Measurements from ENCODE around the gene UGT2B17.
"Not testable (repeated sequence)": the region's sequence is repeated elsewhere in the genome, so short reads cannot be mapped to it uniquely, and the experiment has no call there.

The UGT2B17 gene

DNA sequence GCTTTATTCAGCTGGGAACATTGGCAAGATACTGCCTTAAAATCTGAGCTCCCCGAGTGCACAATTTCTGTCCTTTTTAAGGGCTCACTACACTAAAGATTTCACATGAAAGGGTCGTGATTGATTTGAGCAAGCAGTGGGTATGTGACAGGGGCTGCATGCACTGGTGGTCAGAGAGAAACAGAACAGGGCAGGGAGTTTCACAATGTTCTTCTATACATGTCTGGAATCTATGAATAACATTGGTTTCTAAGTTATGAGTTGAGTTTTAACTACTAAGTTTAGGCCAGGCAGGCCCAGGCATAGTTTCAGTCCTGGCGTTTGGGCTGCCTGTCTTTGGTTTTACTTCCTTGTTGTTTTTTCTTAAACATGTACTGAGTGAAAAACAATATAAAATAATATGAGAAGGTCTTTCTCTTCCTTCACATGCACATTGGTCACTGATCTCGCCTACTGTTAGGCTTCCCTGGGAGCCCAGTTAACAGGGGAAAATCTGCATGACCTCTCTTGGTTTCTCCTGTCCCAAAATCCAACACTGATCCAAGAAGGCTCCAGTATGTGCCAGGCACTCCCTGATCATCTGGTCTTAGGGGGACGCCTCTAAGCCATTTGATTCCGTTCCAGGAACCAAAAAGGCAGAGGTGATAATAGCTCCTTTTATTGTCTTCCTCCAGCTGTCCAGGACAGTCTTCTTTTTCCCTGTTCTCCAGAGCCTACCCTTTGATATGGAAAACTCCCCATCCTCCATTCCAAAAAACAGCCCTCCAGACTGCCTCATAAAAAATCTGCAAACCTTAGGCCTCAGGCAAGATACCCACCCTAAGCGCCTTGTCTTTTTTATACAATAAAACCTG lies at the start of gene UGT2B17:
TSS of gene UGT2B17 (minus strand) at position 51 of the 854 bp plus-strand sequence. CDS start 7,838 bp downstream, outside the sequence.
- DNase-seq, result no peak

DNA sequence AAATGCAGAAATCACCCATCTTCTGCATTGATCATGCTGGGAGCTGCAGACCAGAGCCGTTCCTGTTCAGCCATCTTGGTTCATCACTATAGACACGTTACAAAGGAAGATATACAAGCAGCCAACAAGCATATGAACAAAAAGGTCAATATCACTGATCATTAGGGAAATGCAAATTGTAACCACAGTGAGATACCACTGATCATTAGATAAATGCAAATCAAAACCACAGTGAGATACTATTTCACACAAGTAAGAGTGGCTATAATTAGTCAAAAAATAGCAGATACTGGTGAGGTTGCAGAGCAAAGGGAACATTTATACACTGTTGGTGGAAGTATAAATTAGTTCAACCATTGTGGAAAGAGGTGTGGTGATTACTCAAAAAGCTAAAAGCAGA lies 46.6 kb upstream of the UGT2B17 start:
- not testable (repeated sequence) for DNase-seq

DNA sequence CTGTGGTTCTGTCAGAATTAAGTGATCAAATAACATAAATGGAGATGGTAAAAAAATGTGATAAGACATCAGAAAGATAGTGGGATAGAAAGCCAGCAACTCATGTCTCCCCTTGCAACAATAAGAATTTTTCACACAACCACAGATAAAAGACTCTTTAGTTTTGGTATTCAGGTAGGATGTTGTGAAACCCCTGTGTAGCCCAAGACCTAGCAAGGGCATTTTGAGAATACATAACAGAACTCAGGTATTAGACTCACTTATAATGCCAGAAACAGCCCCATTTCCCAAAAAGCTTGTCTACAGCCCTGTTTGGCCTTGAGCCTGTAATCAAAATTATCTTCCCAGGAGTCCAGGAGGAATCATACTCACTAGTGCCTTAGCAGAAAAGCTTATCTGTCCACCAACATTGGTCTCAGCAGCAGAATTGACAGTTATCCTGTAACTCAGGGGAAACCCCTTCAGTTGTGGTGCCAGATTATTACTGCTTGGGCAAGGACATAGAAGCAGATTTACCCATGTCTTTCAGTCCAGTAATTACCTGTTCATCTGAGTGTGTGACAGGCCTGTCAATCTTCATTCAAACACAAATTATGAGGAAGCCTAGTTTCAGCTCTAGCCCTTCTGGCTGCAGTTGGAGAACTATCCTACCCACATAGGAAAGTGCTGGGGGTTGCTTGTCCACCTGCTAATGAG lies 41.0 kb upstream of the UGT2B17 start:
- no peak for DNase-seq

DNA sequence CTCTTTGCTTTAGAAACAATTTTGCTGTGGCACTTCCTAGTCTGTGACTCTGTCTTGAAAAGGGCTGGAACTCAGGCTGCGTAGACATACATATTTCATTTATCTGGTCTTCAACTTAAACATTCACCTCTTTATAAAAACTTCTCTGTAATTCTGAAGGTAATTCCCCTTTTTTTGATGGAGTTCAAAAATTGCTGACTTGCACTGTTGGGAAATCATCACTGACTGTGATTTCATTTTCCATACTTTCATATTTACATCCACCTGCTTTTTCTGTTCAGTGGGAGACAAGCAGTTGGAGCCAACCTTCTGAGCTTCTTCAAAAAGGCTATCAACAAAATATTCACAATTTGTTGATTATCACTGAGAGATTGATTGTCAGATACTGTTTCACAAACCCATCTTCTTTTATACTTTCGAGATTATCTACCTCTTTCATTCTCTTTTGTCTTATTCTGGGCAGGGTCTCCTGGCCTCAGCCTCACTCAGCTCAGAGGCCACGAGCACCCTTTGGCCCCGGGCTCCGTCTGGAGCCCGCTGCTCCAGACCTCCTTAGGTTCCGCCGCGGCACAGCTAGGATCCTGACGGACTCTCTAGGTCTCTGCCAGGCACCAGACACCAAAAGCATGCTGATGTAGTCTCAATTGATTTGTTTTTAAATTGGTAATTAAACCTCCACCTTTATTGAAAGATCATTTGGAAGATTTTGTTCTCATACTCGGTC lies 39.7 kb upstream of the UGT2B17 start:
- DNase-seq, result no peak

DNA sequence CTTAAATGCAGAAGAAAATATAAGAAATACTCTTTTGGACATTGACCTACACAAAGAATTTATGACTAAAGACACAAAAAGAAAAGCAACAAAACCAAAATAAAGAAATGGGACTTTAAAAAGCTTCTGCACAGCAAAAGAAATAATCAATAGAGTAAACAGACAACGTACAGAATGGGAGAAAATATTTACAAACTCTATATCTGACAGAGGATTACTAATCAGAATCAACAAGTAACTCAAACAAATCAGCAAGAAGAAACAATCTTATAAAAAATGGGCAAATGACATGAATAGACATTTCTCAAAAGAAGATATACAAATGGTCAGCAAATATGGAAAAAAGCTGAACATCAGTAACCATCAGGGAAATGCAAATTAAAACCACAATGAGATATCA lies 37.6 kb upstream of the UGT2B17 start:
- DNase-seq, result no peak

DNA sequence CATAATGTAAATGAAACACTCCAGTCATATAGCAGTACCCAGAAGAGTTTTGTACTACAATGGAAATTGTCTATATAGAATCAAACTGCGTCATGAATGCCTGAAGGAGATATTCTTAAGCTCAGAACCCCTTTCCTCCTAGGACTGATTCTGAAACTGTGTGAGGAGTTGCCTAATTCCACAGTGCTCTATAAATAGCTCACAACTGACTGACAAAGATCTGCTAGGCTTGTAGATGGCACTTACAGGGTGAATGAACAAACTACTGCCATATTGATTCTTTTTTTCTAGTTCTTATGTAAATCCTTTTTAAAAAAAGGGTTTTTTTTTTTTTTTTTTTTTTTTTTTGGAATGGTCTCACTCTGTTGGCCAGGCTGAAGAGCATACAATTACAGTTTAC lies 30.1 kb upstream of the UGT2B17 start:
- DNase-seq, result no peak

DNA sequence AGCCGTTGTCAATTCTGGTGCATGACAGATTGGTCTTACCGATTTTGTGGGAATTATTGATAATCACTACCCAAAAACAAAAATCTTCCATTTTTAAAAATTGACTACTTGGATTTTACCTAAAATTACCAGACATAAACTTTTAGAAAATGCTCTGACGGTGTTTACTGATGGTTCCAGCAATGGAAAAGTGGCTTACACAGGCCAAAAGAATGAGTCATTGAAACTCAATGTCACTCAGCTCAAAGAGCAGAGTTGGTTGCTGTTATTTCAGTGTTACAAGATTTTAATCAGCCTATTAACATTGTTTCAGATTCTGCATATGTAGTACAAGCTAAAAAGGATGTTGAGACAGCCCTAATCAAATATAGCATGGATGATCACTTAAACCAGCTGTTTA lies 23.0 kb upstream of the UGT2B17 start:
- no peak for DNase-seq

DNA sequence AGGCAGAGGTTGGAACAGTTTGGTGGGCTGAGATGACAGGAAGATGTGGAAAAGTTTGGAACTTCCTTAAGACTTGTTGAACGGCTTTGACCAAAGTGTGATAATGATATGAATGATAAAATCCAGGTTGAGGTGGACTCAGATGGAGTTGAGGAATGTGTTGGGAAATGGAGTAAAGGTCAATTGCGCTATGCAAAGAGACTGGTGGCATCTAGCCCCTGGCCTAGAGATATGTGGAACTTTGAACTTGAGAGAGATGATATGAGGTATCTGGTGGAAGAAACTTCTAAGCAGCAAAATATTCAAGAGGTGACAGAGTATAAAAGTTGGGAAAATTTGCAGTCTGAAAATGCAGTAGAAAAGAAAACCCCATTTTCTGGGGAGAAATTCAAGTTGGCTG lies 21.4 kb upstream of the UGT2B17 start:
- DNase-seq, result no peak

DNA sequence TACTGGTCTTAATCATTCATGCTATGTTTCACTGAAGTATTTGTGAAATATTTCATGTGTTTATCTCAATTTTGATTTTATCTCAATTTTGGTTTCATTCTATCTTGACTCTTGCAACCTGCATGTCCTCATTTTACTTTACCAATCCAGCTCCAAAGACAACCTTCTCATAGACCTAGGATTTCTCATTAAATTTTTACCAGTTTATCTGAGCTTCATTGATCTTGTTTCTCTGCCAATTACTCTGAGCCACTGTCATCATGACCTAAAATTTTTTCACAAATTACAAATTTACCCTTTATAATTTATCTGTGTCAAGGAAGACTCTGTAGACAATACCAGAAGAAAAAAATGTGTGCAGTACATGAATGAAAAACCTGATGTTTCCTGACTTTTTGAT lies 18.6 kb upstream of the UGT2B17 start:
- no peak for DNase-seq

DNA sequence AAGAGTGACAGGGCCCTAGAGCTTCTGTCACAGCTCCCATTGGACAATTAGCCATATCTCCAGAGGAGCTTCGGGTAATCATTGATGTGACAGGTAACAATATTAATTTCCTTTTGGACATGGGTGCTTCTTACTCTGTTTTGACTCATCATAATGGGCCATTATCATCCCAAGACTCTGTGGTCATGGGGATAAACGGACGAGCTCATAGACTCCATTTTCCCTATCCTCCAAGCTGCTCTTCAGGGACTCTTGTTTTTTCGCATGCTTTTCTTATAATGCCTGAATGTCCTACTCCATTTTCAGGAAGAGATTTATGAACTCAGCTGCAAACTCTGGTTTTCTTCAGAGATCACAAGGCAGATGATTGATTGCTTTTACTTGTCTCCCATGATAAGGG lies 17.0 kb upstream of the UGT2B17 start:
- no peak for DNase-seq

DNA sequence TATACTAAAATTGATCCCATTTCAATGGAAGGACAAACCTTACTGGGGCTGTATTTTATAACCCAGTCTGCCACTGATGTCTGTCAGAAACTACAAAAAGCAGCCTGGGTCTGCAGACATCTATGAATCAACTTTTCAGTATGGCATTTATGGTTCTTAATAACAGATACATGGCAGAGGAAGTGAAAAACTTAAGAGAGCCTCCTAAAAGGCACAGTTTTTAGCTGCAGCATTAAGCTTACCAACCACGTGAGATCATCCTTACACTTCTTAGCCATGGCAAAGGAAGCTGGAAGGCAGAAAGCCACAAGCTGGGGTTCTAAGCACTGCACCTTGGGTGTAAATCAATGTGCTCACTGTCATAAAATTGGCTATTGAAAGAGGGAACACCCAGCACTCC lies 16.6 kb upstream of the UGT2B17 start:
- no peak for DNase-seq

DNA sequence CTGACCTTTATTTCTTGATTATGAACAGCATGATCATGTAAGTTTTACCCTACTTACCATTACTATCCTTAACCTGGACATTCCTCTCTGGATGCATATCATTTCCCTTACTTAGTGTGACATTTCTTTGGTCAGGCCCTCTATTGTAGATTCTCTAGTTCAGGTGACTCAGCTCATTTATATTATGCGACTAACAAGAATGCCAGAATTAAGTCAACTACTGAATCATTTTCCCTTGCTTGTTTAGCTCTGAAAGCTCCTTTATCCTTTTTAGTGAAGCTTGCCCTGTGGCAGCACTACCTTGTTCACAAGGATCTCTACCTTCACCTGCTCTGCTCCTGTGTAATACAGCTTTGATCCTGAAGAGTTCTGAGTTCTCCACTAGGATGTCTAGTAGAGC lies 15.1 kb upstream of the UGT2B17 start:
- DNase-seq, result no peak

DNA sequence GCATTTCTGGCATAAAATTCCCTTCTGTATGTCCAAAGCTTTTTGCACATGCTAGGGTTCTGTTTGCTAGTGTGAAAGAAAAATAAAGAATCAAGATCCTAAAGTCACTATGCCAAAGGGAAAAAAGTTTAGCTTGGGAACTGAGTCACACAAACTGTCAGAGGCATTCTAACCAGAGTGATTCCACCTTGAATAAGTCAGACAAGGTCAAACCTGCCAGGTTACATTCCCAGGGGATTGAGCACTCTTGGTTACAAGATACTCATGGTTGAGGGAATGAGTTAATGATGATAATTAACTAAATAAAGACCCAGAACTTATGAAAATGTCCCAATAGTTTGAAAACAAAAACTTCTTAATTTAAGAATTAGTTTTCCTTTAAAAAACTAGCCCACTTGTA lies 13.7 kb upstream of the UGT2B17 start:
- DNase-seq, result no peak

DNA sequence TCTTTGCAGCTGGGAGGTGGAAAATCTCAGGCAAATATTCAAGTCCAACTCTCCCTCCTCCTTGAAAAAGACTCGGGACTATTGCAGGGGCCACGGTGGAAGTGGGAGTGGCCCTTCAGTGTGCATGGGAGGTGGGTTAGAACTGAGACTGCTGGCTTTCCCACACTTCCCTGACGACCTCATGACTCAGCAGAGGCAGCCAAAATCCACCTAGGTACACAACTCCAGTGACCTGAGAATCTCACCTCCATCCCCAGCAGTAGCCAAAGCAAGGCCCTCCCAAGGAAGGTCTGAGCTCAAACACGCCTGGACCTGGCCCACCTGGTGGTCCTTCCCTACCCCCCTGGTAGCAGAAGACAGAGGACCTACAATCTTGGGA lies 6.2 kb upstream of the UGT2B17 start:
- no peak for DNase-seq

DNA sequence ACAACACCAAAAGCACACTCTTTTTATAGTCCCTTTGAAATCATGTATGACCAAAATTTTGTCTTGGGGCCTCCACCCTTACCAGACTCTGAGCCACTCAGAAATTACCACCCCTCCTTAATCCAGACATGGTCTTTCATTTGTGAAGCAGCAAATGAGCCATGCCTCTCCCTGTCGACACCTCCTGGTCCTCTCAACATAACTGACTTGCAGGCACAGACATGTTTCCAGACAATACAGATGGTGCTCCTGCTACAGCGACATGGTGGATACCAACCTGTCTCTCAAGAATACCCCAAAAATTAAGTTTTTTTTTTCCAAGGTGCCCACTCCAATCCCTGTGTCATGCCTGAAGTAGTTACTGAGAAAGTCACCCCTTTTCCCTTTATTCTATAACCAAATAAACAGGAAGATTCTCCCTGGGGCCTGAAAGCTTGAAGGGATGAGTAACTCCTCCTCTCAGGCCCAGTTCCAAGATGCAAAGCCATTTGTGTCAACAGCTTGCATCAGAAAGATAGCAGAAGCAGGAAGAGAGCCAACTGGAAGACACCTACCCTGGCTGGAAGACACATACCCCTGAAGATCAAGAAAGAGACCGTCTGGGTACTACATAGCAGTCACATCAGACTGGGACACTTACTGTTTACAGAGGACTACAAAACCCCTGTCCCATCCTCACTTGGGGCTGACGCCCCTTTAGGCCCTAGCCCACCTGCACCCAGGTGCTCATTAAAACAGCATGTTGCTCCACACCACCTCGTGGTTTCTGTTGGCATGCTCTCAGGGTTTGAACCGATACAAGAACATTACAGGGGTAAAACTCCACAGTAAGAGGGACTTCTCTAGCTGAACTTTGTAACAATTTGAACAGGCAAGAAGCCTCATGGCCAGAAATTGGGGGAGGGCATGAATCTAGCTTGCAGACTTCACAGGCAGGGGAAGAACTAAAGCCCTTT lies 5.5 kb upstream of the UGT2B17 start:
- no peak for DNase-seq

DNA sequence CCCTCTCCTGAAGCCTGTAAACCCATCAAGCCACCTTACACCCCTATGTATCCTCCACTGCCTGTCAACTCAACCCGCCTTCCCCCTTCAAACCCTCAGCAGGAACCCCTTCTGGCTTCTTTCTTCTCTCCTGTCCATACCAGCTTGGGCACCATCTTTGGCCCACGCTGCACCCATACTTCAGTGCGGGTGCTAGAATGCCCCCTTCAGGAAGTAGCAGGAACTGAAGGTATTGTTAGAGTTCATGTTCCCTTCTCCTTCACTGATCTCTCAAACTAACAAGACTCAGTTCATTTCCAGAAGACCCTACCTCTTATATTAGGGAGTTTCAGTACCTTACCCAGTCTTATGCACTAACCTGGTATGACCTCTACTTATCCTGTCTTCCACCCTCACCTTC lies 1.5 kb upstream of the UGT2B17 start:
- no peak for DNase-seq

DNA sequence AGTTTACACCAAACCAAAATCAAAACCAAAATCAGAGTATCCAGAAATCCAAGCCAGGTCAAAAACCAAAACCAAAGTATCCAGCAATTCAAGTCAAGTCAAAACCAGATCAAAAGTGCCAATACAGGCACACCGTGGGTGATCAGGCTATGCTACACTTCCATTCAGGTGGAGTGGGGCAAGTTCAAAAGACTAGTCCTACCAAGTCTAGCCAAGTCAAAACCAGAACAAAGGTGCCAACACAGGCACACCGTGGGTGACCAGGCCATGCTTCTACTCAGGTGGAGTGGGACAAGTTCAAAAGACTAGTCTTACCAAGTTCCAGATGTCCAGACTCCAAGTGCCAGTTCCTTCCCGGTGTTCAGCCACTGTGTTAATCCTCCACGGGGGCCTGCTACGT lies 486 bp downstream of the UGT2B17 start:
- not testable (repeated sequence) for DNase-seq

DNA sequence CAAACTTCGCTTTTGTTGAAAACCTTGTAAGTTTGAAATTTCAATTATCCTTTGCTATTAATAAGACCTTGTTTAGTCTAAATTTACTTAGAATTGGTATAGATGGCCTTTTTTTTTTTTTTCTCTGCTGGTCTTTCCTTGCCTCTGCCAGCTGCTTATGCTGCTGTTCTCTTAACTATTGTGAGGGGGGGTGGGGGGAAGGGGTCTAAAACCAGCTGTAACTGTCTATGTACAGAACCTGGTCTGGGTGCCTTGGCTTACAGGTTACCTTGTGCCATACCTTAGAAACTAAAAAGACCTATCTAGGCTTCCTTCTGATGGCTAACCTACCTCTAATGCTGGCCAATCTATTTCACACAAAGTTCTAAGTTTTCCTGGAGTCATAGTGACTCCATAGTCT lies 1.0 kb downstream of the UGT2B17 start:
- DNase-seq, result no peak

DNA sequence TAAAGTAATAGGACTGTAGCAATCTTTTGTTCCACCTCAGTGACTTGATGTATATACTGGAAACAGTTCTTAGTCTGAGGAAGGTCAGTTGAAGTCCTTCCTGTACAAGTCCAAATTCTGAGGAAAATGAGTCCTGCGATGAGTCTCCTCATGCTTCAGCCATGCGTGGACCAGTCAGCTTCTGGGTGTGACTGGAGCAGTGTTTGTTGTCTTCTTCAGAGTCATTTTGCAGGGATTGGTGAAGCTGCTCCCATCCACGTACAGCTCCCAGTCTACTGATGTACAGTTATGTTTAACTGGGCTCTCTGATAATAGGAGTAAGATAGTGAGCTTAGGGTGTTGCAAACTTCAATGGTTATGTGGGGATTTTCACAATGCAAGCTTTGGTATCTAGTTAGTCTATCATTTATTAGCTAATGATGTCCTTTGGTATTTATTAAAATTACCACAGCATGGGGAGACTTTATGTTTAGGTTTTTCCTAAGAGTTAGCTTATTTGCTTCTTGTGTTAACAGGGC lies 3.4 kb downstream of the UGT2B17 start:
- no peak for DNase-seq

DNA sequence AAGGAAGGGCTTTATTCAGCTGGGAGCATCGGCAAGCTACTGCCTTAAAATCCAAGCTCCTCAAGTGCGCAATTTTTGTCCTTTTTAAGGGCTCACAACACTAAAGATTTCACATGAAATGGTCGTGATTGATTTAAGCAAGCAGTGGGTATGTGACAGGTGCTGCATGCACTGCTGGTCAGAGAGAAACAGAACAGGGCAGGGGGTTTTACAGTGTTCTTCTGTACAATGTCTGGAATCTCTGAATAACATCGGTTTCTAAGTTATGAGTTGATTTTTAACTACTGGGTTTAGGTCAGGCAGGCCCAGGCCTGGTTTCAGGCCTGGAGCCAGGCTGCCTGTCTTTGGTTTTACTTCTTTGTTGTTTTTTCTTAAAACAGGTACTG lies 6.0 kb downstream of the UGT2B17 start:
- DNase-seq, result no peak

DNA sequence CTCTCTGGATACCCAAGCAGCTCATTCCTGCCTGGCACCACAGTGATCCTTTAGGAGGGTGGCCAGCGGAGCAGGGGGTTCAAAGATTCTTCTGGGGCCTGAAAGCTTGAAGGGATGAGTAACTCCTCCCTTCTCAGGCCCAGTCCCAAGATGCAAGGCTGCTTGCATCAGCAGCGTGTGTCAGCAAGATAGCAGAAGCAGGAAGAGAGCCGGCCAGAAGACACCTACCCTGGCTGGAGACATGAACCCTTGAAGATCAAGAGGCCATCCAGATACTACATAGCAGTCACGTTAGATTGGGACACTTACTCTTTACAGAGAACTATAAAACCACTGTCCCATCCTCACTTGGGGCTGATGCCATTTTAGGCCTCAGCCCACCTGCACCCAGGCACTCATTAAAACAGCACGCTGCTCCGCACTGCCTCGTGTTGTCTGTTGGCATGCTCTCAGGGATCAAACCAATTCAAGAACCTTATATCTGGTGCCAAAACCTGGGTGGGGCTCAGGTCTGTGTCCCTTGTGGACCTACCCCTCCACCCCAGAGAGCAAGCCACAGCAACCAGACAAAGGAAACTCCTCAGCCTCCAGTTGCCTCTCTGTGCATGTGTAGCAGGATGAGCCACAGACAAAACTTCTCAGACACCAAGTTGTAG lies 6.5 kb downstream of the UGT2B17 start:
- no peak for DNase-seq

DNA sequence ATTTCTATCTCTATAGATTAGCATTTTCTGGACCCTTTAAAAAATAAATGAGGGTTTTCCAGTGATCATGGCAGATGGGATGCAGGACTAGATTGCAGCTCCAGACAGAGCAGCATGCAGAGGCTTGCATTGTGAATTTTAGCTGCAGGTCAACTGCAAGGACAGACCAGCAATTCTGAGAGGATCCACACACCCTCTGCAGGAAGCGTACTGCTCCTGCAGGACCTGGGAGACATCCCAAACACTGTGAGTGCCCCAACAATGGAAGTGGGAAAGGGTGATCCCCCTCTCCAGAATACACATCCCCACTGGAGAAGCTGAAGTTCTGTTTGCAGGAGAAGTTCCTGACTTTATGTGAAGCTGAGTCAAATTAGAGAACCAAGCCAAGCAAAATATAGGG lies 7.1 kb downstream of the UGT2B17 start:
- DNase-seq, result not testable (repeated sequence)
